ENCODE data around the gene TMEM30A.

DNA sequence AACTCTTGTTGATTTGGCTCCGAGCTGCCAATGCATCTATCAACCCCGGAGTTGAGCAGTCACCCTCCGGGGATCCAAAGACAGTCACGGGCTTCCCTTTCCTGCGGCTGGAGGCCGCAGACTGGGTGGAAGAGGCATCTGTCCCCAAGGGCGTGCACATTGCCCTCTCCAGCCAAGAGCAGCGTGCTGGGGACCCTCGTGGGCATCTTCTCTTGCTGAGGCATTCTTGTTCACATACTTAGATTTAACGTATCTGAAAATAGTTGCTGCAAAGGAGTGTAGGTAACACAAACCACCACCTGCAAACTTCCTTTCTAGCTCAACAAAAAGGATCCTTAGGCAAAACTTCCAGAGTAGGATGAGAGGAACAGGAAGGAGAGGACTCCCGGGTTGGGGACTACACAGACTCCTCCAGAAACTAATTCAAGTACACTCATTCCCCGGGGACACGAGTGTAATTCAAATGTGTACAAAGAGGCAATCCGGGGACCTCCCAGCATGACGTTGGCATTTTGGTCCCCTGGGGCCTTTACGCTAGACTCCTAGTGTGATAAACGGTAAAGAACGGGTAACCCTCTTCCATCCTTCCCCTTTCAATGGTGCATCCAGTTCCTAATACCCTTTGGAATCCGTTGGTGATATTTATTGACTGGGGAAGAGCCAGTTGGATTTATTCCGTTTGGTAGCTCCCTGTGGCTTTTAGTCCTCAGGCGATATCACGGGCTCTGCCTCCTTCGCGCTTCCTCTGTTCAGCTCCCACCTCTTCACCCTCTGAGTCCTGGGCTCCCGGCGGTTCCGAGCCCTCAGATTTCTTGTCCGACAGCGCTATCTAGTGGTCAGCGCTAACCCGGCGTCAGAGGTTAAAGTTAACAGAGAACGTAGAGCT lies 76.1 kb downstream of the TMEM30A start:
- TF ChIP-seq, protein P1, sequence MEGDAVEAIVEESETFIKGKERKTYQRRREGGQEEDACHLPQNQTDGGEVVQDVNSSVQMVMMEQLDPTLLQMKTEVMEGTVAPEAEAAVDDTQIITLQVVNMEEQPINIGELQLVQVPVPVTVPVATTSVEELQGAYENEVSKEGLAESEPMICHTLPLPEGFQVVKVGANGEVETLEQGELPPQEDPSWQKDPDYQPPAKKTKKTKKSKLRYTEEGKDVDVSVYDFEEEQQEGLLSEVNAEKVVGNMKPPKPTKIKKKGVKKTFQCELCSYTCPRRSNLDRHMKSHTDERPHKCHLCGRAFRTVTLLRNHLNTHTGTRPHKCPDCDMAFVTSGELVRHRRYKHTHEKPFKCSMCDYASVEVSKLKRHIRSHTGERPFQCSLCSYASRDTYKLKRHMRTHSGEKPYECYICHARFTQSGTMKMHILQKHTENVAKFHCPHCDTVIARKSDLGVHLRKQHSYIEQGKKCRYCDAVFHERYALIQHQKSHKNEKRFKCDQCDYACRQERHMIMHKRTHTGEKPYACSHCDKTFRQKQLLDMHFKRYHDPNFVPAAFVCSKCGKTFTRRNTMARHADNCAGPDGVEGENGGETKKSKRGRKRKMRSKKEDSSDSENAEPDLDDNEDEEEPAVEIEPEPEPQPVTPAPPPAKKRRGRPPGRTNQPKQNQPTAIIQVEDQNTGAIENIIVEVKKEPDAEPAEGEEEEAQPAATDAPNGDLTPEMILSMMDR (IDR thresholded peaks at IDR 0.05) = peak; percentile 59 to 88 (median 83)
- TF ChIP-seq POLR2A (IDR thresholded peaks at IDR 0.05) = no peak
